Duodenal mucosa (tissue), 2 donors: Measurements from ENCODE around the gene MEAK7.

Experiments used
- H3K27ac ChIP-seq: one replicate; pipeline ENCODE4 v1.7.0; 2013; ENCODE audit warnings: low read depth, low read length
- H3K27me3 ChIP-seq, 2 donors: one replicate each; pipeline ENCODE4 v1.7.0; 2013; ENCODE audit warnings: low read length in 2 of 2, control low read depth in 1 of 2; ENCODE audit not compliant: insufficient read depth in 2 of 2, control insufficient read depth in 1 of 2
- H3K36me3 ChIP-seq, 2 donors: one replicate each; pipeline ENCODE4 v1.7.0; 2013; ENCODE audit warnings: low read length in 2 of 2, control low read depth in 1 of 2; ENCODE audit not compliant: insufficient read depth in 2 of 2, control insufficient read depth in 1 of 2
- H3K4me1 ChIP-seq, 2 donors: one replicate each; pipeline ENCODE4 v1.7.0; 2013; ENCODE audit warnings: low read length in 2 of 2, control low read depth in 1 of 2; ENCODE audit not compliant: insufficient read depth in 2 of 2, control insufficient read depth in 1 of 2
- H3K4me3 ChIP-seq, 2 donors: one replicate each; pipeline ENCODE4 v1.7.0; 2013; ENCODE audit warnings: low read length in 2 of 2, low read depth in 1 of 2
- H3K9ac ChIP-seq, 2 donors: one replicate each; pipeline ENCODE4 v1.7.0; 2013; ENCODE audit warnings: low read length in 2 of 2, low read depth in 1 of 2
- H3K9me3 ChIP-seq, 2 donors: one replicate each; pipeline ENCODE4 v1.7.0; 2013; ENCODE audit warnings: low read length in 2 of 2, control low read depth in 1 of 2; ENCODE audit not compliant: control insufficient read depth in 1 of 2

The MEAK7 gene

DNA sequence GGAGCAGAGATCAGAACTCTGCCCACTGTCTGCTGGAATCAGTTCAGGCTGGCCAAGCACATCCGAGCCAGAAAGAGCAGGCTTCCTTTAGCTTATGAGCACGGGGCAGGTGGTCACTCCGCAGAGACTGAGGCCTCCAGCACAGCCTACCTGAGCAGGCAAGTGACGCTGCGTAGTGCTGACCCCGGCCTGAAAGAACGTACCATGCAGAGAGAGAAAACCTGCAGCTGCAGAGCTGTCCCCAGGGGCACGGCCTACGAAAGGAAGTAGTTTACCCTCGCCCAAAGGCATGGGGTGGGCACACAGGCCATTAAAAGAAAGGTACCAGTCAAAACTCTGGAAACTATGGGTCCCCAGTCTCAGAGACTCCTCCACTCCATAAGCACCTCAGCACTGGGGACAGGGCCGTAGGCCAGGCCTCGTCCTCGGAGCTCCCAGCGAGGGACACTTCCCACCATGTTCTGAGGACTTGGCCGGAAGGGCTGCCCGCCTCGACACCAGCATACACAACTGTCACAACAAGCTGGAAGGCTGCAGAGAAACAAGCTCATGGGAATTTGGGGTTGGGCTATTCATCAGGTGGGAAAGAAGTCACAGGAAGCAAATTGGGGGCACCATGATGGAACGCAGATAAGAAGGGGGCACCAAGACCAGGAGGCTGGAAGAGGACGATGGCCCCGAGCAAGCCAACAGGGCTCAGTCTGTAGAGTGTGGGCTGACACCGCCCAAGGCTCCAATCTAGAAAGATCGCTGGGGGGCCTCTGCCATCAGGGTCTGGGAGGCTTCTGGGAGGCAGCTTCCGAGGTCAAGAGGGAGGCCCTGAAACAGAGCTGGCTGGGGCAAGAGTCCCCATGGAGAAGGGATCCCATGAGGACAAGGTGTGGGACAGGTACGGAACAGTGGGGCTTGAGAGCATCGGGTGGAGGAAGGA, 21.2 kb downstream of the MEAK7 start:
- no peak overlapping the region for H3K9ac ChIP-seq
- peaks cover 14 to 54% of the 10 kb centered on the region in 2 donors for H3K36me3 ChIP-seq
- no peak overlapping the region for H3K27ac ChIP-seq

DNA sequence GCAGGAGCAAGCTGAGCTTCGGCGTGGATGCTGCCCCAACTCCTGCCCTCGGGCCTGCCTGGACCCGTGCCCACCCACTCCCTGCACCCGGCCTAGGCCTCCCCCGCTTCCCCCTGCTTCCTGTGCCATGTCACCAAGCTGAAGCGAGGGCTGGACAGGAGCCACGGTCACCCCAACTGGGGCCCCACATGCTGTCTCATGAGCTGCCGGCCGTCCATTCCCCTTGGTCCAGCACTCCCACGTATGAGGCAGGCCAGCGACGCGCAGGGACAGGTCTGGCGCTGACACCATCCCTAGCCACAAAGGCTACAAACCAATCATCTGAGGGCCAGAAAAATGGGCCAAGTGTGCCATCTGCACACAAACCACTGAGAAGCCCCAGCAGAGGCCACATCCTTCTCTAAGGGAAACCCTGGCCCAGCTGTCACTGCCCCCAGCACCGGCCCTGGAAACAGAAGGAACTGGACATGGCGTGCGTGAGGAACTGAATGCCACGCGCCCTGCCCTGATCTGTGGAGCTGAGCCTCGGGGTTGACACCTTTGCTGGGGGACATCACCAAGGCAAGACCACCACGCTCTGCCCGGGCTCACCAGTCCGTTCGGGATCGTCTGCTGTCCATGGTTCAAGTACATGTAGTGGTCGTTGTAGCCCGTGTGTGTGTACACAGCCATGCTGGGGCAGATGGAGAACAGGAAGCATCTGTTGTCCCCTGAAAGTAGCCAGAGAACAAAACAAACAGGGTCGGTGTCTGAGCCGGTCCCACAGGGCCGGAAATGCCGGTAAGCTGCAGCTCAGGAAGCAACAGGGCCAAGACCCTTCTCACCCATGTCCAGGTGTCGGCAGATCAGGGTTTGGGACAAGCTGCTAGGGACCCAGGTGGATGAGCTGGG, 22.2 kb downstream of the MEAK7 start:
- Histone ChIP-seq H3K36me3 (peaks cover 14 to 49% of the 10 kb centered on the region in 2 donors), H3K9me3 (no peaks in the 10 kb centered on the region), H3K4me1 (no peaks in the 10 kb centered on the region), H3K4me3 (no peak overlapping the region), H3K27ac (no peak overlapping the region), H3K9ac (no peak overlapping the region), H3K27me3 (no peaks in the 10 kb centered on the region)

More for the DNA sequence above, 21.2 kb downstream of the MEAK7 start:
- no peaks in the 10 kb centered on the region for H3K4me1 ChIP-seq
- no peak overlapping the region for H3K4me3 ChIP-seq
- no peaks in the 10 kb centered on the region for H3K27me3 ChIP-seq
- no peaks in the 10 kb centered on the region for H3K9me3 ChIP-seq

DNA sequence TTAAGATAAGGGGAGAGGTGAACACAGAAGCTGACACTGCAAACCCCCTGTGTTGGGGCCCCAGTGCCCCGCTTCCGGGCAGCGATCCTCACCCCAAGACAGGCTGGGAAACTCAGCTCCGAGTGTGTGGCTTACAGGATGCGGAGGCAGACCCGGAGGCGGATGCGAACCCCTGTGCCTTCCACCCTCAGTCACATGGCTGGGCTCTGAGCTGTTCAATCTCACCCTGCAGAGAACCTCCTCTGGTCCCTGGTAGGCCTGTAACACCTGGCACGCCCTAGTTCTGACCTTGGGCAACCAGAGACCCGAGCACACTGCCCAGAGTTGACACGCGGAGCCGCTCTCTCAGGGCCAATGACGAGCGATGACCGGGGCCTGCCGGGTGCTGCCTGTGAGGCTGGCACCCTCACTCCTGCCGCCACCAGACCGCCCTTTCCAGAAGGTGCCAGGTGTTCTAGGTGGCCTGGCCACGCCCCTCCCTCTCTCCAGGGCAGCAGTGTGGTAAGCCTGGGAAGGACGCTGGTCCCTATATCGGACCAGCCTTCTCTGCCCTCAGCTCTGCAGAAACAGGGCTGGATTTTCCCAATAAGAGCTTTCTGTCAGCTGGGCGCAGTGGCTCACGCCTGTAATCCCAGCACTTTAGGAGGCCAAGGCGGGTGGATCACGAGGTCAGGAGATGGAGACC, 23.3 kb downstream of the MEAK7 start:
- Histone ChIP-seq H3K27ac (no peak overlapping the region), H3K36me3 (peaks cover 6 to 40% of the 10 kb centered on the region in 2 donors), H3K4me3 (no peak overlapping the region), H3K9me3 (no peaks in the 10 kb centered on the region), H3K27me3 (no peaks in the 10 kb centered on the region), H3K4me1 (no peaks in the 10 kb centered on the region), H3K9ac (no peak overlapping the region)

DNA sequence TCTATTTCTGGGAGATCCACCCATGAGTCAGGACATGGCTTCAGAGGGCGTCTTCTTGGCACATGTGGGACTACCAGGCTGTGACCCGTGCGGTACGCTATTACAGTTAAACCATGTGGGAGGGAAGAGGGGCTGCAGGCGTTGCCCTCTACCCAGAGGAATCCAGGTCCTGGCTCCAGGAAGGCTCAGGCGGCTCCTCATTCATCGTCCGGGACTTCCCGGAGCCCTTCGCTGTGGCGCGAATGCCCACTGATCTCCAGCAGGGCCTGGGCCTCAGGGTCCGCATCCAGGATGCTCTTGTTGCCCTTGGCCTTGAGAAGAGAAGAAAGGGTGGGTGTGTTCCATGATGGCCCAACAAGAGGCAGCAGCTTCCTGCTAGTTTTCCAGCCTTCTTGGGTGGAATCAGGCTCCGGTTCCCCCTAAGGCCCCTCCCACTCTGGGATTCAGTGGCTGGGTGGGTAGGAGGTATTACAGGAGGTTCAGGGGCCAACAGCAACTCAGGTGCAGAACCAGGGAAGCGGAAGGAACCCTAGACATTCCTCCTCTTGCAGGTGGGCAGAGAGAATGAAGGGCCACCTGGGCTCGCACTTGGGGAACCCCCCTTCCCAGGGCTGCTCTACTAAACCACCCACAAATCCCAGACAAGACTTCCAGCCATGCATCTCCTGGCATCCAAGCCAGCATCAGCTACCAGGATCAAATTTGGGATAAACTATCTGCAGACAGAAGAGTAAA, 24.6 kb downstream of the MEAK7 start:
- no peaks in the 10 kb centered on the region for H3K27me3 ChIP-seq
- no peaks in the 10 kb centered on the region for H3K9me3 ChIP-seq
- no peak overlapping the region for H3K4me3 ChIP-seq
- no peak overlapping the region for H3K9ac ChIP-seq
- H3K36me3 ChIP-seq: peaks cover 5 to 31% of the 10 kb centered on the region in 2 donors
- no peaks in the 10 kb centered on the region for H3K4me1 ChIP-seq
- H3K27ac ChIP-seq: no peak overlapping the region

DNA sequence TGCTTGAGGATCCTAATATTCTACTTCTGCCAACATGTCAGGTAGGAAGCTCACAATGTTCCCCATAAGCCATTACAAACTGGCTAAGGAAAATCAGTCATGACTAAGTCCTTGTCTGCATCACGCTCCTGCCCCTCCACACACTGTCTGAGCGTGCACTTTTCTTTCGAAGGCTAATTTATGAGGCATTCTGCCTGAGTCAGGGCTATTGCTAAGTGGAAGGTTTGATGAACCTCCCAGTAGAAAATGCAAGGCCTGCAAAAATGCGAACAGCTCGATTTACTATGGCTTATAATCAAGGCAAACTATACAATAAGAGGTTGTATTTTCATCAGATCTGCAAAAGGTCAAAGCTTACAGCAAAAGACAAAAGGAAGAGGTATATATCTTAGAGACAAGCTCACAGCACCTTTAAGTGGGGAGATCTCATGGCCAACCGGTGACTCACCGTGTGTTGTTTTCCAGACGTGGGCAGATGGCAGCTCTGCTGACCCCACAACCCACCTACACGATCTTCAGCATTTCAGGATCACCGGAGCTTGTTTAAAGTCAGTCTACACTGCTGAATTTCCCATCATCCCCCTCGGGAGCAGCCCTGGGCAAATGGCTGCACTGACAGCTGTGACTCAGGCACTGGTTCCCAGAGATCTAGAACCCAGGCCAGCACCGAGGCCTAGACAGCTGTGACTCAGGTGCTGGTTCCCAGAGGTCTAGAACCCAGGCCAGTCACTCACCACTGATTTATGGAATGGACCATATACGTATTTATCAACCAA, 26.1 kb downstream of the MEAK7 start:
- Histone ChIP-seq H3K4me3 (no peak overlapping the region), H3K27me3 (no peaks in the 10 kb centered on the region), H3K27ac (no peak overlapping the region), H3K36me3 (peaks cover 5 to 31% of the 10 kb centered on the region in 2 donors), H3K4me1 (no peaks in the 10 kb centered on the region), H3K9ac (no peak overlapping the region), H3K9me3 (no peaks in the 10 kb centered on the region)

DNA sequence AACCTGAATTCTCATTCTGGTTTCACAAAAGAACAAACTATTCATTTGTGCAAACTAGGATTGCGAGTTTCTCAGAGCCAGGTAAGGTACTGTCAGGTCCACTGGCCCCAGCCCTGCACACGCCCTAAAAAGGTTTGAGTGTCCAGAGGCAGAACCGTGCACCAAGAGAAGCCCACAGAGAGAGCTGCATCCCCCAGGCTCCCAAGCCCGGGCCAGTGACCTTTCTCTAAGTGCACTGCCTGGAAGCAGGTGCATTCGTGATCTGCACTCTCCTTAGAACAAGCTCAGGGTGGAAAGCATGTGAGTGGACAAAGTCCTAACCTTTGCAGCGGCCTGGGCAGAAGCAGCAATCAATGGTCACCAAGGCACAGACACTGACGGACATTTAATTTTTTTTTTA, 26.8 kb downstream of the MEAK7 start:
- Histone ChIP-seq H3K4me3 (no peak overlapping the region), H3K9me3 (no peaks in the 10 kb centered on the region), H3K9ac (no peak overlapping the region), H3K4me1 (no peaks in the 10 kb centered on the region), H3K27ac (no peak overlapping the region), H3K27me3 (no peaks in the 10 kb centered on the region), H3K36me3 (peaks cover 0 to 26% of the 10 kb centered on the region in 2 donors)

DNA sequence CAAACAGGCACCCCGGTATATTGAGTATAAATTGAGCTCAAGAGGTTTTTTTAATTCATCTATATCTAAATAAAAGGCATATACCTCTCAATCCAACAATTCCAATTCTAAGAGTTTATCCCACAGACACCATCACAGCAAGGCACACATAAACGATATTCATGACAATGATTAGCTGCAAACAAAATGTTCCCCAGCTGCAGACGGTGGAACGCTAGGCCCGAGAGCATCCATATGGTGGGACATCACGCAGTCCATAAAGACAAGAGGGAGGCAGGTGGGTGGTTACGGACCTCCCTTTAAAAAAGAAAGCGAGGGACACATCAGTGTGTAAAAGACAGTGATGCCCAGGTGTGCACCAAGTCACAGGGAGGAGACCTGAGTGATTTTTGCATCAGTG, 28.1 kb downstream of the MEAK7 start:
- Histone ChIP-seq H3K36me3 (peaks cover 0 to 20% of the 10 kb centered on the region in 2 donors), H3K9ac (no peak overlapping the region), H3K4me3 (no peak overlapping the region), H3K4me1 (no peaks in the 10 kb centered on the region), H3K27ac (no peak overlapping the region), H3K9me3 (peaks cover 0 to 2% of the 10 kb centered on the region in 2 donors), H3K27me3 (no peaks in the 10 kb centered on the region)

DNA sequence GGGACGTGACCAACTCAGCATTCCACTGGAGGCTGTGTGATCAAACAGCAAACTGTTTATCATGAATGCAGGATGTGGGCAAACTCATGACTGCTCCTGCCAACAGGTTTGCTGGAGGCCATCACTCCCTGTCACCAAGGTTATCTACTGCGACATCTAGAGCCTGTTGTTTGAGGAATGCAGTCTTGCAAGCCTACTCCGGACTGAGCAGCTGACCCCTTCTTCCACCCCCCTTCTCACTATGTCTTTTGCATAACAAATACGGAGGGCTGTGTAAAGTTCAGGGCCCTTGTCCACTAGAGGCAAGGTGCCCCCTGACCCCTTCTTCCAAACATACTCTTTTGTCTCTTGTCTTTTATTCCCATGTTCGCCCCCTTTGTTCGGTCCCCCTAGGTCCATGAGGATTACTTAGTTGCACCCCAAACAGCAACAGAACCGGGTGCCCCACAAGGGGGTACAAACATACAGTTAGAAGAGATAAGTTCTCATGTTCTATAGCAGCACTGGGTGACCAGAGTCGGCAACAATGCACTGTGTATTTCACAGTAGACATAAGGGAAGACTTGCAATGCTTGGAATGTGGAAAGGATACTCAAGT, 28.7 kb downstream of the MEAK7 start:
- H3K36me3 ChIP-seq: peaks cover 0 to 16% of the 10 kb centered on the region in 2 donors
- H3K4me1 ChIP-seq: no peaks in the 10 kb centered on the region
- no peak overlapping the region for H3K9ac ChIP-seq

More for the DNA sequence above, 28.7 kb downstream of the MEAK7 start:
- H3K4me3 ChIP-seq: no peak overlapping the region
- H3K9me3 ChIP-seq: peaks cover 0 to 2% of the 10 kb centered on the region in 2 donors
- H3K27ac ChIP-seq: no peak overlapping the region
- H3K27me3 ChIP-seq: no peaks in the 10 kb centered on the region
